Posterior vena cava (tissue), 2 donors: Measurements from ENCODE around the gene CPVL. TPM values are rescaled to one million over a fixed set of nuclear protein-coding genes. Genes with fewer than 3 reads are reported as not detected.

Experiments used
- DNase-seq: peaks from one replicate; pipeline ENCODE4 v3.0.0-alpha.2; 2020; ENCODE audit warnings: low spot score
- intact Hi-C, 2 donors: fragments of 100-400 bp; cut with DNase I; formaldehyde crosslinking; loops; one replicate each; pipeline versions ENCODE4 v1.14.1 to v1.14.2; 2022 to 2023
- total RNA-seq, 2 donors: library from RNA; stranded (reverse); fragmentation: NEBNext Ultra II Directional; extraction: Animal tissue kit (Norgen Biotek cat#: 25700); gene quantifications; one replicate each; pipeline ENCODE4 v1.2.1, GENCODE V29; 2021
- donor health status: DM: yes; HTN: yes; CAD: no.
- donor health status: DM: yes; HTN: yes; CAD: no.

CPVL gene
- total RNA-seq, 2 donors from 2014 or later = 23.8 to 44.9 TPM

DNA sequence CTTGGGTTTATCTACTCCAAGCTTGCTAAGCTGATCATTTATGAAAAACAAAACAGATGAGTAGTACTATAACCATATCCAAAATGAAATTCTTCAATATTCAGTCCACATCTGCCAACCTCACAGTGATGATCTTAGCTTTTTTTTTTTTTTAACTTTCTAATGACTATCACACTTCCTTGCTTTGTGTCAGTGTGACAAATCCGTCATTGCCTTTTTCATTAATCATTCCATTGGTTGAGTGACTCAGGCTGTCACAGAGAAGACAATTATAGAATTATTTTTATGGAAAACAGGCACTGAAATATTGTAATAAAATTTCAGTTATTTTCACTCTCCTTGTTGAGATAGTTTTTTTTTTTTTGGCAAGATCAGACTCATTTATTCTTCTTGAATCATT, 70.7 kb downstream of the CPVL start:
- intact Hi-C loops = no loop called here
- DNase-seq = no peak

DNA sequence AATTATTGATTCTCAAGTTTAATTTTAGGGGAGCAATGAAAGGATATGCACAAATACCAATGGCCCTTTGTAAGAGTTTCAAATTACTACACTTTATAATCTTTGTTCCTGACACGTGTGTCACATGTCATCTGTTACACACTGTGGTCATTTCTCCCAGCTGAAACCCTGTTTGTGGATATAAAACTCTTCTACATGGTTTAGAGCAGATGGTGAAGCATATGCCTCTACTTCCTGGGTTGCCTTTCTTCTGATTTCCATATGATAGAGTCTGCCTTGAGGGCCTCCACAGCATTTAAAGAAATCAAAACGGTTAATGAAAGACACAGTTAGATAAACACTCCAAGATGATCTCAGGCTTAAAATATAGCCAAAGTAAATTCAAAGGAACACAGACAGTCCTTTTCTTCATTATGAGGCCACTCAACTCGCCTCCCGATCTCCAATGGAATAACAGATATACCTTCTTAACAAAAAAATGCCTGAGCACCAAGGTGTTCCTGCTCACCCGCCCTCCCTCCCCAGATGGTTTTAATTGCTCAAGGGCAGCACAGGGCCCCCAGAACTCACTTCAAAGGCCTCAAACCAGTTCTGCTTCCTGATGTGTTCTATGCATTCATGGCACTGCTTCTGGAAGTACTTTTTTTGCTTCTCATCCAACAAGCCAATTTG, 75.0 kb downstream of the CPVL start:
- intact Hi-C loops = no loop called here
- no peak for DNase-seq

DNA sequence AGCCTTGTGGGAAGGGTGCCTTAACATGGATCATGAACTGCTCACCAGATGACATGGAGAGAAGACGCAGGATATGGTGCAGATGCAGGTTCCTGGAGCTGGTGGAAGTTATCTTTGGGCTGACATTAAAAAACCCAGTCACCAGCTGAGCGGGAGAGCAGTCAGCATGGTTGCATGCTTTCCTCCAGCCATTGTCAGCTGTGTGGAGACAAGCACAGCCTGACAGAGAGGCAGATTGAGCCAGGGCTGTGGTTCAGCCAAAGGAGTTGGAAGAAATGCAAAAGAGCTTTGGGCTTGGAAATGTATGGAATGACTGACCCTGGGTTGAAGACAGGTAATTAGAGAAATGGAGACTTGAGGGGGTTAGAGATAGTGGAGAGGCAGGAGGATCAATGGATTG, 79.7 kb downstream of the CPVL start:
- intact Hi-C loops = no loop called here
- no peak for DNase-seq

DNA sequence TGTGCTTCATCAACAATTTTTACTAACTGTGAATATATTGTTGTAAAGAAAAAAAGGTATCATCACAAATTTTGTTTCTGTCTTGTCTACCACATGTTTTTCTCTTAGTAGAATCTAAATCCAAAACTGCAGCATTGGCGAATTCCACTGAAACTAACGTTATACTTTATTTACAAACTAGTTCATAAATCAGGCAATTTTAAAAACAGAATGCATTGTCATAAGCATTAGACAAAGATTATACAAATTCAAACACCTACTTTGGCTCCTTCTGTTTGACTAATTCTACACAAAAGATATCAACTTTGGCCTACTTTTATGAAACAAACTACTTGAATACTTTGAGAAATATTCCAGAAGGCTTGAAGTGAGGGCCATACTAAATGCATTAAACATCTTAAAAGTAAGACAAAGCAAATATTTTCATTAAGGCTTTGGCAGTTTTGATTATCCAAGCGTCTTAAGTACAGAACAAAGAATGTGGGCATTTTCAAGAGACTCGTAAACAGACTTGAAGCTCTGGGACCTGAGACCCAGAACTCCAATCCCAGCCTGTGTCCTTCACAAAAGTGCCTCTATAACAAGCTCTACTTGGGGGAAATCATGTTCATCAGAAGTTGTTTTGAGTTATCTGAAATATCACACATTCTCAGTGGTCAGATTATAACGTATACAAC, 81.0 kb downstream of the CPVL start:
- no peak for DNase-seq
- intact Hi-C loops = no loop called here

DNA sequence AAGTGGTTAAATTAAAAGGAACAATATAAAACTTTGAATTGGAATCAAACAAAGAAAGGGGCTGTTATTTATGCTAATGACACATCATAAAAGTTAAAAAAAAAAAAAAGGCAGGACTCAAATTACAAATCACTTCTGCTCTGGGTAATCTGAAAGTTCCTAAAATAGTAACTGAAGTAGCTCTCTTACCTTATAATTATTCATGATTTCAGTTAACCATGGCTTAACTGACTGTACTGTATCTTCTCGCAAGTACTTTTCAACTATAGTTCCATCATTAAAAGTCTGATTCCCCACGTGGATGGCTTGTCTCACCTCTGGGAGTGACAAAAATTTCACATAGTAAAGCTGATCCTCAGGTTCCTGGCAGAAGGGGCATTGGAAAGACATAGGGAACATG, 82.5 kb downstream of the CPVL start:
- intact Hi-C loops = no loop called here
- no peak for DNase-seq

DNA sequence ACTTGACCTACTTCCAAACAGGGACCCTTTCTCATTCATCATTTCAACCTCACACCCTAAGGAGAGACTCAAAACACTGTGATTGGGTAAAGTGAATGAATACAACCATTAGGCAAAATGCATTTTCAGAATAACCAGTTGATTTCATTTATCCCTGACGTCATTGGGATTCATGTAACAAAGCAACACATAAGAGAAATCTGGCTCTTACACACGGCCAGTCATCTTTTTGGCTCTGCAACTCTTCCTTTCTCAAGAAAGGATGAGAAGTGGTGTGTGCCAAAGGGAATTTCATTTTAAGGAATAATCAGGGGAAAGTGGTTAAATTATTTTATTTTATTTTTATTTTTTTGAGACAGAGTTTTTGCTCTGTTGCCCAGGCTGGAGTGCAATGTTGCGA, 83.1 kb downstream of the CPVL start:
- no peak for DNase-seq

DNA sequence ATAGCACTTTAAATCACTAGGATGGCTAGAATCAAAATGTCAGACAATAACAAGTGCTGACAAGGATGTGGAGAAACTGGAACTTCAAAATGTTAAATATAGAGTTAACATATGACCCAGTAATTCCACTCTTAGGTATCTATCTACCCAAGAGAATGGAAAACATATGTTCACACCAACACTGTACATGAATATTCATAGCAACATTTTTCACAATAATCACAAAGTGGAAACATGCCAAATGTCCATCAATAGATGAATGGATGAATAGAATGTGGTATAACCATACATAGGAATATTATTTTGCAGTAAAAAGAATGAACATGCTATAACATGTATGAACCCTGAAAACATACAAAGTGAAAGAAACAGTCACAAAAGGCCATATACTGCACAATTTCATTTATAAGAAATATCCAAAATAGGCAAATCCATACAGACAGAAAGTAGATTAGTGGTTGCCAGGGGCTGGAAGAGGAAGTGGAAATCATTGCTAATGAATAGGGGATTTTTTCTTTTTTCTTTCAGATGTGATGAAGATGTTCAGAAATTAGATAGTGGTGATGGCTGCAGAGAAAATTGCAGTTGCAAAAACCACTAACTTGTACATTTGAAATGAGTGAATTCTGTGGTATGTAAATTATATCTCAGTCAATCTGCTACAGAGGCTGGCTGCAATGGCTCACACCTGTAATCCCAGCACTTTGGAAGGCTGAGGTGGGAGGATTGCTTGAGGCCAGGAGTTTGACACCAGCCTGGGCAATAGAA, 93.0 kb downstream of the CPVL start:
- no peak for DNase-seq
- intact Hi-C loops = no loop called here

More for the DNA sequence above, 83.1 kb downstream of the CPVL start:
- intact Hi-C loops = no loop called here

DNA sequence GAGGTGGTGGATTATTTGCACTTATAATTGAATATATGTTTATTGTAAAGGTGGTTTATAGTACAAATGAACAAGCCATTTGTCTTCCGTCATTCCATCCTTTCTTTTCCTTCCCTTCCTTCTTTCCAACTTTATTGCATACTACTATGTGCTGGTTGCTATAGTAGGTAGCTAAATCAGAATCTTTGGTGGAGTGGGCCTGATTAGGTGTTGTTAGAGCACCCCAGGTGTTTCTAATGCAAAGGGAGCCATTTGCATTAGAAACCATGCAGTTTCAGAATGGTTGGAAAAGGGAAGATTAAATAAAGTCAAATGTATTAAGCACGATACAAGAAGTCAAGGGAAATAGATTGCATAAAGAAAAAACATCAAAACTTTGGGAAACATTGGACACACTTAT, 99.4 kb downstream of the CPVL start:
- intact Hi-C loops = no loop called here
- no peak for DNase-seq

DNA sequence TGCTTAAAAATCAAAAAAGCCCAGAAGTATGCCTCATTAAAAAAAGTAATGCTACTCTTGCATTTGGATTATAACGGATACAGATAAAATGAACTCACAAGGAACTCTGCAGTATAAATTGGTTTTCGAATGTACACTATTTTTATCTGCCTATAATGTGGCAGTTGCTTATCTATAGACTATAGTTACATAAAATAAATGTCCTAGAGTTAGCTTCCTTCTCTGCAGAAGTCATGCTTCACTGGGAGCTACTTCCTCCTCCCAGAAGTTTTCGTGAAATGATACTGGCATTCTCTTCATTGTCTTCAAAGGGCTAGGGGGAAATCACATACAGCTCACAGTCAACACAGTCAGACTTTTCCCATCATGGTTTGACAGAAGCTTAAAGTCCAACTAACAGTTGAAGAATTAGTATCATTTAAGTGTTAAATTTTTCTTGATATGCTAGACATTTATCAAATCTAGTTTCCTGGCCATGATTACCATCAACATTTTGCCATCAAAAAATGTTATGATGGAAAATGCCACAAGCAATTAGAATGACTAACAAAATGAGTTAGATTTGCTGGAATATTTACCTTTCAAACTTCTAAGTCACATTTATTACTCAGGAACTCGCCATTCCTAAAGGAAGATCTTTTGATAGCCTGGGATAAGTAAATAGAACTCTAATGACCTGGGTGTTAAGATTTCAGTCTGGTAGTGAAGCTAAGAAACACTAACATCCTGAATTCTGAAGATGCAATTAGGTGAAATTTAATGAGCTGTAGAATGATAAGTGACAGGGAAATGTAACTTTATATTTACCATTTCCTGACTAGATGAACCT, 100.9 kb downstream of the CPVL start:
- no peak for DNase-seq
- intact Hi-C loops = no loop called here

DNA sequence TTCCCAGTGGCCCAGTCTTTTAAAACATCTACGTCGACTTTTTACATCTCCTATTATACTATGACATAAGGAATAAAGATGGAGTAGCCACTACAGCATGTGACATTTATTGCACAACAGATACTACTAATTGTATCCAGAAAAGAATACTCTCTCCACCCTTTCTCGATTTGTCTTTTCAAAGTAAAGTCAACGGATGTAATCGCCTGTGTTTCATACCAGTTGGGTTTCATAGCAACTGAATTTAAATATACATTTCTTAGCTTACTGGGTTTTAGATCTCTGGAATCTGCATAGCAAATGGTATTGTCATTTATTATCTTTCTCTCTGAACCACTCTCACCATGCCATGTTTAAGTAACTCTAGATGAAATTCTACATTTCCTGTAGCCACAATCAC, 101.8 kb downstream of the CPVL start:
- DNase-seq = no peak
- intact Hi-C loops = no loop called here

DNA sequence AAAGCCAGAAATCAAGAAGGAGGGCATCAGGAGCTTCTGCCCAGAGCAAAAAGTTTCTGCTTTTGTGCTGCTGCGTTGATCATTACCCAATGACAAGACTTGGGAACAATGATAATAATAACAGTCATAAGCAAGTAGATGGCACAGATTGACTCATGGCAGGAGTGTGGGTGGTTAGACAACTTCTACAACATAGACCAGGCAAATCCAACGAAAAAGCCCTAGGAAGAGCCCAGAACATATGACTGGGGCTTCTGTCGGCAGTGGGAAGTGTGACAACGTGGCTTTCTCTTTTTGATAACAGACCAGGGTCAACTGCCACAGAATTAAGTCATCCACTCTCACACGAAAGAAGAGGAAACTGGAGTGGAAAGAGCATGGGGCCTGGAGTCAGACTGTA, 102.8 kb downstream of the CPVL start:
- DNase-seq = no peak

DNA sequence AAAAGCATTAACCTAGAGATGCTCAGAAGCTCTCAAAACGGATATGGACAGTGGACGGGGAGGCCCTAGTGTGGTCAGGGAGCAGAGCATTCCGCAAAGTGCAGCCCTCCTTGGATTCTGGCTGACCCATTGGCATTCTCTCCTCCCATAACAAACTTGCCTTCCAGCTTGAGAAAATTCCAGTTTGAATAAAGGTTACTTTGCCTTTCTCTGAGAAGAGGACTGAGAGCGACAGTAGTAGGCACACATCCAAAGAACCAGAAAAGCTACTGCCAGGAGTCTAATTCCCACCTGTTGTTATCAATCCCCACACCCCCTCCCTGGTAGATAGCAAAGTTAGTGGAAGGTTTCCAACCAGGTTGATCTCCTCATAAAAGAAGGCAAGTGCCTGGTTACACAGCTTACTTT, 103.5 kb downstream of the CPVL start:
- DNase-seq = no peak
- intact Hi-C loops = no loop called here

More for the DNA sequence above, 102.8 kb downstream of the CPVL start:
- intact Hi-C loops = no loop called here

DNA sequence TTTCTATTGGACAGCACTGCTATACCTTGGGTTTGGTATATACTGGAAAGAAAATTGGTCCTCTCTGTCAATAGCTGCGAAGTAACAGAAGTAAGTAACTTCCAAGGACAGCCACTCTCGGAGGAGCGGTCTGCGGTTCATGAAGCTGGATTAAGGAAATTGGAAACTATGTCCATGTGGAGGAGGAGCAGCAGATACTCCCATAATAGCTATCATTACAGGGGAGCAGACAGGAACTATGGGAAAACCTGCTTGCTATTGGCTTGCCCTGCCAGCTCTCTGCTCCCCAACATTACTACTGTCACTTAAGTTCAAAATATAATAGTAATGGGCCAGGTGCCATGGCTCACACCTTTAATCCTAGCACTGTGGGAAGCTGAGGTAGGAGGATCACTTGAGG, 104.3 kb downstream of the CPVL start:
- intact Hi-C loops = no loop called here
- no peak for DNase-seq

DNA sequence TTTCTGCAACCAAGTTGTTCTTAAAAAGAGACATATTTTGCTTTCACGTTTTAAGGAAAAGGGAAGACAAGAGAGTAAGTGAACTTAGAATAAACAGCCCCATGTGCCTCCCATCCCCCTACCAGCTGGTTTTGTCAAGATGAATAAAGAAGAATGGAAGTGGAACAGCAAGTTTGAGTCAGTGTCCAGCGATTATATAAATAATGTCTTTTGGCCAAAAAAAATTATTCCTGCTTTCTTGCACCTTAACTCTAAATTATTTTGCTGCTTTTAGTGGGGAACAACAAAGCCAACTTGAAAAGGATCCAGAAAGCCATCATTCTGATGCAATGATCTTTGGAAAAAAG, 105.8 kb downstream of the CPVL start:
- intact Hi-C loops = no loop called here

DNA sequence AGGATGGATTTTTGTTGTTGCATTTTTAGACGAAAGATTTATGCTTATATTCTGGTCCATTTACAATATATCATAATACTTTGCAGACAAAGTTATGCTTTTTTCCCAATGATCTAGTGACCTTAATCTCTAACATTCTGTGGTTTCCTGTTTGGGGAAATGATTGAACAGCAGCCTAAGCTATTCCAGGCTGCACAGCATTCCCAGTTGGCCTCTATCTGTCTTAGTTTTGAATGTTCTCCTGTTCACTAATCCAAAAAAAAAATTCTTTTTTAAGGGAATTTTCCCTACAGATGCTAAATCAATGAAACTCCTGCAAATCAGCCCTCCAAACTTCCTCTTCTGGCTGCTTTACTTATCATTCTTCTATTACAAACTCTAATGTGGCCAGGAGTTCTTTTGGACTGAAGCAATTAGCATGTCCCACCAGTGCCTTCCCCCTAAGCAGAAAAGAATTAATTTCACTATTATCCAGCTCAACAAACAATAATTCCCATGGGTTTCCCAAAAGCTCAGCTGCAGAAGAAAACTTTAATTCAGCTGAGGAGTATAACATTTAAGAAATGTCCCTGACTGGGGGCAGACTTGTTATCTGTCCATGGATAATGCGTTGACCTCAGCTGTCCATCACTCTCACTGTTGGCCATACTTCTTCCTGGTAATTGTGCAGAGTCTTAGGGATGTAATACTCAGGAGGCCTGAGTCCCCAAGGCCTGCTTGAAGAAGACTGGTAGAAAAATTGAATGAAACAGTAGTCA, 106.3 kb downstream of the CPVL start:
- no peak for DNase-seq
- intact Hi-C loops = loop anchor here in 1 of 2 donors (5.0 kb wide), 1 partner anchor 877 kb away; no protein-coding TSS in a partner anchor

More for the DNA sequence above, 105.8 kb downstream of the CPVL start:
- no peak for DNase-seq

DNA sequence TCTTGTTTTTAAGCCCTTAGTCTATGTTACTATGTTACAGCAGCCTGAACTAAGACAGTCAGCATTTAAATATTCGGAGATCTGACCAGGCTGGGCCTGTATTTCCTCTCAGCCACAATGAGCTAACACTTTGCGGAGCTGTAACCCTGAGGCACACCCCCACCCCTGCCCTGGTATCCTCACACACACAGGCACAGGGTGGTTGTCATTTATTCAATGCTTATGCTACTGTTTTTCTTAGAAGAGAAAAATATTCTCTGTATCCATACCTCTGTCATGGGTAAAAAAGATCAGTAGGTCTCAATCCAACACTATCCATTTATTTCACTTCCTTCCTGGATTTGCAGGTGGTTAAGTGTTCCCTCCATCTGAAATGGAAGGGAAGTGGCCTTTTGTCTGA, 107.9 kb downstream of the CPVL start:
- DNase-seq = no peak
- intact Hi-C loops = loop anchor here in 1 of 2 donors (5.0 kb wide), 1 partner anchor 879 kb away; no protein-coding TSS in a partner anchor

DNA sequence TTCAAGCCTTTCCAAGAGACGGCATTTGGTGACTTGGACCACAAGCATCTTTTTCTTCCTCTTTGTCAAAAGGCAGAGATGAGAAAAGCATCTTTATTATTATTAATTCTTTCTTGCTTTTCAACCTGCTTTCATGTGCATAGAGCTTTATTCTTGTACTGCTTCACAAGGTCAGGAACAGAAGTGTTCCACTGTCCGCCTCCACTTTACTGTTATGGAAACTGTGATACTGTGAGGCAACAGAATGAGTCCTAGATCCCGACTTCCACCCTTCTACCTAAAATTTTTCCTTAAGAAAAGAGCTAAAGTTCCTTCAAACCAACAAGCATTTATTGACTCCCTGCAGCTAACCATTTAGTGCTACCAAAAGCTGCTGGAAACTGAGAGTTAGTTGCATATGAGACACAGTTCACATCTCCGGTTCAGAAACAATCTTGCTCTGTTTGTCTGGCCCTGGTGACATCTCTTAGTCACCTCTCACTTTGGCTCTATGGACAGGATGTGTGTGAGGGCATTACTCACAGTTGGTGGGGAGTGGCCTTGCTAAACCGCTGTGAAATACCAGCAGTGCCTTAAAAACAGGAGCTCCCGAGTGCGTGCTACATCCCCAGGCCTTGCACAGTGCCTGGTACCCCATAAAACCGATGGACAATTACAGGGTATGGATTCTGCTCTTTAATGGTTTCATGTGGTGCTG, 111.1 kb downstream of the CPVL start:
- DNase-seq = no peak
- intact Hi-C loops = loop anchor here in 1 of 2 donors (5.0 kb wide), 1 partner anchor 882 kb away; no protein-coding TSS in a partner anchor

DNA sequence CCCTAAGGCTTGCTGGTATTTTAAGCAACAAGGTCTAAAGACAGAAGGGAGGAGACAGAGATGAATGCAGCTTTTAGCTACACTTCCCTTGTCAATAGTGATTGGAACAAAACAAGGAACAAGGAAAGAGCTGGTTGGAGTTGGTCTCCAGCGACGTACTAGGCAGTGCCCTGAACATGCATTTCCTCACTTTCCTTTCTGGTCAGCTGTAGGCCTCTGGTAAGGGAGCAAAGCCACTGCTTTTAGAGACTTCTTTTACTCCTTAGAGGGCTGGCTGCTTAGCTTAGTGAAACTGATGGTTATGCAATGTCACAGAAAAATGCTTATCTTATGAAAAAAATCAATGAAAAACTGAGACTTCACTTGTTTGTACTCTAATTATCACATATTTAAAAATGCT, 112.8 kb downstream of the CPVL start:
- intact Hi-C loops = no loop called here
- no peak for DNase-seq
